ENCODE measurements around the gene CORO2B.

CORO2B gene

GRCh38 chr15:68774521-68775235 is 195.9 kb downstream of the CORO2B start:
- DNase-seq (ENCODE audit: low read depth in 1 of 2, low spot score in 1 of 2): no peak
- Histone ChIP-seq H3K27ac (replicated peaks) (no peak overlapping the region), H3K27me3 (ENCODE audit: insufficient read depth, poor library complexity, severe bottlenecking) (no peaks in the 10 kb centered on the region), H3K4me3 (replicated peaks; ENCODE audit: insufficient read depth, low read length) (no peak overlapping the region)
- TF ChIP-seq CTCF (IDR thresholded peaks at IDR 0.05; ENCODE audit: insufficient read depth, low read length) (no peak), REST (IDR thresholded peaks at IDR 0.05; ENCODE audit: insufficient replicate concordance, low read depth) (no peak), GABPA (IDR thresholded peaks at IDR 0.05; ENCODE audit: low read depth) (no peak), SPI1 (IDR thresholded peaks at IDR 0.05; ENCODE audit: borderline replicate concordance, low read depth) (no peak), POLR2AphosphoS5 (IDR thresholded peaks at IDR 0.05; ENCODE audit: low read depth) (no peak)

DNA sequence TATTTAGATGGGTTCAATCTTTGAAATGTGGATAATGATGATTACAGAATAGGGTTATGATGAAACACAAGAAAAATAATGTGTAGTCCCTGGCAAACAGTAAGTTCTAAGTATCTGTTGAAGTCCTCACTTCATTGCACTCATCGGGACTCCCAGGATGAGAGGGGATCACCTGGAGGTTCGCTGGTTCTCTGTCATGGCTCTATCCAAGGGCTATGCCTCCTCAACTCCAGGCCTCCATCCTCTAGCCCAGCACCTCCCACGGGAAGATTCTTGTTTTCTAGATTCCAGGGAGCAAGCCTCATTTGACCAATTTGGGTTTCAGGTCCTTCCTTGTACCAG is 196.4 kb downstream of the CORO2B start:
- no peak for DNase-seq (ENCODE audit: low read depth in 1 of 2, low spot score in 1 of 2)
- Histone ChIP-seq H3K27me3 (ENCODE audit: insufficient read depth, poor library complexity, severe bottlenecking) (no peaks in the 10 kb centered on the region), H3K27ac (replicated peaks) (no peak overlapping the region), H3K4me3 (replicated peaks; ENCODE audit: insufficient read depth, low read length) (no peak overlapping the region)
- TF ChIP-seq POLR2AphosphoS5 (IDR thresholded peaks at IDR 0.05; ENCODE audit: low read depth) (no peak), SPI1 (IDR thresholded peaks at IDR 0.05; ENCODE audit: borderline replicate concordance, low read depth) (no peak), GABPA (IDR thresholded peaks at IDR 0.05; ENCODE audit: low read depth) (no peak), CTCF (IDR thresholded peaks at IDR 0.05; ENCODE audit: insufficient read depth, low read length) (no peak), REST (IDR thresholded peaks at IDR 0.05; ENCODE audit: insufficient replicate concordance, low read depth) (no peak)

- no peaks in the 10 kb centered on the region for H3K27me3 ChIP-seq (ENCODE audit: insufficient read depth, poor library complexity, severe bottlenecking)
- H3K4me3 ChIP-seq (replicated peaks; ENCODE audit: insufficient read depth, low read length): no peak overlapping the region
- no peak for DNase-seq (ENCODE audit: low read depth in 1 of 2, low spot score in 1 of 2)
- no peak overlapping the region for H3K27ac ChIP-seq (replicated peaks)
- TF ChIP-seq POLR2AphosphoS5 (IDR thresholded peaks at IDR 0.05; ENCODE audit: low read depth): no peak
- TF ChIP-seq GABPA (IDR thresholded peaks at IDR 0.05; ENCODE audit: low read depth): no peak
- TF ChIP-seq CTCF (IDR thresholded peaks at IDR 0.05; ENCODE audit: insufficient read depth, low read length): no peak
- no peak for TF ChIP-seq REST (IDR thresholded peaks at IDR 0.05; ENCODE audit: insufficient replicate concordance, low read depth)
These were observed 197.1 kb downstream of the CORO2B start for GRCh38 chr15:68775671-68776476.
